ENCODE measurements around the gene ITGAV.

DNA sequence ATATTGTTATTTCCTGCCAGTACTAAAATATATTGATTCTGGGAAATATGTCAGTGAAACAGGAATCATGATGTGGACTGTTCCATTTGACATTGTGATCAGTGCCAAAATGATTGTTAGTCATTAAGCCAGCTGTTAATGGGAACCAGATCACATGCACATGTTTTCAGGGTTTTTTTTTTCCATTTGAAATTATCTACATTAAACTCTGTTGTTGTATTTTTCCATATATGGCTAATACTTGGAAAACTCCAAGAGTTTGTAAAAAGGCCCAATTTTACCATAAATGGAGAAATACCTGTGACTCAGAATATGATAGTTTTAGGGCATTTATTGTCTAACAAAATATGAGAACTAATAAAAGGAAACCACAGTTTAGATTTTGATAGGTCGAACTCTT, 13.4 kb downstream of the ITGAV start:
- no peak for TF ChIP-seq SIN3A (IDR thresholded peaks at IDR 0.05; ENCODE audit: borderline replicate concordance, insufficient read depth, low read length)
- TF ChIP-seq, protein P1, sequence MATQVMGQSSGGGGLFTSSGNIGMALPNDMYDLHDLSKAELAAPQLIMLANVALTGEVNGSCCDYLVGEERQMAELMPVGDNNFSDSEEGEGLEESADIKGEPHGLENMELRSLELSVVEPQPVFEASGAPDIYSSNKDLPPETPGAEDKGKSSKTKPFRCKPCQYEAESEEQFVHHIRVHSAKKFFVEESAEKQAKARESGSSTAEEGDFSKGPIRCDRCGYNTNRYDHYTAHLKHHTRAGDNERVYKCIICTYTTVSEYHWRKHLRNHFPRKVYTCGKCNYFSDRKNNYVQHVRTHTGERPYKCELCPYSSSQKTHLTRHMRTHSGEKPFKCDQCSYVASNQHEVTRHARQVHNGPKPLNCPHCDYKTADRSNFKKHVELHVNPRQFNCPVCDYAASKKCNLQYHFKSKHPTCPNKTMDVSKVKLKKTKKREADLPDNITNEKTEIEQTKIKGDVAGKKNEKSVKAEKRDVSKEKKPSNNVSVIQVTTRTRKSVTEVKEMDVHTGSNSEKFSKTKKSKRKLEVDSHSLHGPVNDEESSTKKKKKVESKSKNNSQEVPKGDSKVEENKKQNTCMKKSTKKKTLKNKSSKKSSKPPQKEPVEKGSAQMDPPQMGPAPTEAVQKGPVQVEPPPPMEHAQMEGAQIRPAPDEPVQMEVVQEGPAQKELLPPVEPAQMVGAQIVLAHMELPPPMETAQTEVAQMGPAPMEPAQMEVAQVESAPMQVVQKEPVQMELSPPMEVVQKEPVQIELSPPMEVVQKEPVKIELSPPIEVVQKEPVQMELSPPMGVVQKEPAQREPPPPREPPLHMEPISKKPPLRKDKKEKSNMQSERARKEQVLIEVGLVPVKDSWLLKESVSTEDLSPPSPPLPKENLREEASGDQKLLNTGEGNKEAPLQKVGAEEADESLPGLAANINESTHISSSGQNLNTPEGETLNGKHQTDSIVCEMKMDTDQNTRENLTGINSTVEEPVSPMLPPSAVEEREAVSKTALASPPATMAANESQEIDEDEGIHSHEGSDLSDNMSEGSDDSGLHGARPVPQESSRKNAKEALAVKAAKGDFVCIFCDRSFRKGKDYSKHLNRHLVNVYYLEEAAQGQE (IDR thresholded peaks at IDR 0.05; ENCODE audit: insufficient read depth in 1 of 2, low read depth in 2 of 2, low read length in 2 of 2) = no peak
- TF ChIP-seq TAF1 (IDR thresholded peaks at IDR 0.05; ENCODE audit: borderline replicate concordance, insufficient read depth, low read length) = no peak

Measured in PFSK-1 (cell line).